ENCODE results near the gene DCLK1. TPM values are rescaled to one million over a fixed set of nuclear protein-coding genes. Genes with fewer than 3 reads are reported as not detected.

The DCLK1 gene
- total RNA-seq, 1 experiment from 2014 or later, result not detected

GRCh38 chr13:36089130-36089647 is 42.0 kb downstream of the DCLK1 start:
- no peaks in the 10 kb centered on the region for H3K9me3 ChIP-seq (ENCODE audit: control insufficient read depth, insufficient read depth, low read depth, low read length)
- DNase-seq (ENCODE audit: low read depth, low spot score) (no peak), ATAC-seq (no peak)
- no peak overlapping the region for H3K4me3 ChIP-seq (ENCODE audit: low read depth in 2 of 2, low read length in 2 of 2)
- ChIA-PET CTCF (no interaction called here), POLR2A (no interaction called here)
- H3K36me3 ChIP-seq (ENCODE audit: control insufficient read depth, insufficient read depth, low read length), result no peaks in the 10 kb centered on the region
- no TSS peak for BruUV-seq (replicated peaks)
- in situ Hi-C loops (cut with HindIII; ENCODE audit: low pct_unique_long_range_greater_than_20kb, low sequenced_read_pairs), result no loop called here
- TF ChIP-seq REST (IDR thresholded peaks at IDR 0.05; ENCODE audit: insufficient read depth in 1 of 2, low read depth in 2 of 2, low read length in 1 of 2) (no peak), CTCF (IDR thresholded peaks at IDR 0.05) (no peak), TCF7L2 (IDR thresholded peaks at IDR 0.05; ENCODE audit: low read depth, low read length) (no peak), SIN3A (IDR thresholded peaks at IDR 0.05; ENCODE audit: borderline replicate concordance, insufficient read depth, low read depth, low read length) (no peak), POLR2AphosphoS5 (IDR thresholded peaks at IDR 0.05; ENCODE audit: low read depth, low read length) (no peak)
- intact Hi-C loops (cut with micrococcal nuclease; ENCODE audit: unreplicated experiment), result no loop called here
- H3K27ac ChIP-seq (ENCODE audit: low read length), result no peak overlapping the region
- no peaks in the 10 kb centered on the region for H3K27me3 ChIP-seq (ENCODE audit: control insufficient read depth, insufficient read depth, low read length)
- no peaks in the 10 kb centered on the region for H3K4me1 ChIP-seq (ENCODE audit: control insufficient read depth, insufficient read depth, low read length)

GRCh38 chr13:36088463-36088862 is 42.7 kb downstream of the DCLK1 start:
- ATAC-seq (no peak), DNase-seq (ENCODE audit: low read depth, low spot score) (no peak)
- TF ChIP-seq TCF7L2 (IDR thresholded peaks at IDR 0.05; ENCODE audit: low read depth, low read length) (no peak), SIN3A (IDR thresholded peaks at IDR 0.05; ENCODE audit: borderline replicate concordance, insufficient read depth, low read depth, low read length) (no peak), POLR2AphosphoS5 (IDR thresholded peaks at IDR 0.05; ENCODE audit: low read depth, low read length) (no peak), REST (IDR thresholded peaks at IDR 0.05; ENCODE audit: insufficient read depth in 1 of 2, low read depth in 2 of 2, low read length in 1 of 2) (no peak)
- Histone ChIP-seq H3K9me3 (ENCODE audit: control insufficient read depth, insufficient read depth, low read depth, low read length) (no peaks in the 10 kb centered on the region), H3K27ac (ENCODE audit: low read length) (no peak overlapping the region), H3K4me1 (ENCODE audit: control insufficient read depth, insufficient read depth, low read length) (no peaks in the 10 kb centered on the region), H3K27me3 (ENCODE audit: control insufficient read depth, insufficient read depth, low read length) (no peaks in the 10 kb centered on the region), H3K4me3 (ENCODE audit: low read depth in 2 of 2, low read length in 2 of 2) (no peak overlapping the region), H3K36me3 (ENCODE audit: control insufficient read depth, insufficient read depth, low read length) (no peaks in the 10 kb centered on the region)
- ChIA-PET POLR2A (no interaction called here), CTCF (no interaction called here)
- intact Hi-C loops (cut with micrococcal nuclease; ENCODE audit: unreplicated experiment) (no loop called here), in situ Hi-C loops (cut with HindIII; ENCODE audit: low pct_unique_long_range_greater_than_20kb, low sequenced_read_pairs) (no loop called here)
- BruUV-seq (replicated peaks), result no TSS peak
